OCI-LY7 (cell line): Measurements from ENCODE around the gene OBSL1. TPM values are rescaled to one million over a fixed set of nuclear protein-coding genes. Genes with fewer than 3 reads are reported as not detected.

Experiments used
- BruUV-seq: library from RNA; stranded (reverse); fragments of 400-500 nt; replicated peaks from 2 replicates; lab custom pipeline; 2021; lab: Mats Ljungman, UMichigan
- CTCF ChIA-PET: fragments of 300-600 bp; sonication (Branson Sonifier 250); formaldehyde crosslinking; loops from one replicate; lab custom pipeline; 2022; ENCODE audit warnings: antibody characterized with exemption; ENCODE audit not compliant: unreplicated experiment; lab: Charles Lee
- POLR2A ChIA-PET: fragments of 300-600 bp; sonication (Branson Sonifier 250); formaldehyde crosslinking; loops from one replicate; lab custom pipeline; 2022; ENCODE audit warnings: antibody characterized with exemption; lab: Charles Lee
- DNase-seq: peaks from one replicate; pipeline ENCODE4 v3.0.0-alpha.2; 2015; ENCODE audit warnings: low spot score
- H2AFZ ChIP-seq: fragments of 200-600 bp; sonication (generic), shearing (Covaris generic); 2 replicates; pipeline ENCODE4 v1.6.1; 2014; ENCODE audit warnings: mild to moderate bottlenecking, antibody characterized with exemption, low read length, moderate library complexity
- H3K27ac ChIP-seq: fragments of 200-600 bp; sonication (generic); 2 replicates; pipeline ENCODE4 v1.5.1; 2014; ENCODE audit warnings: mixed run types, low read depth, mild to moderate bottlenecking, moderate library complexity, low read length, inconsistent platforms; ENCODE audit not compliant: poor library complexity, severe bottlenecking
- H3K36me3 ChIP-seq: fragments of 200-600 bp; sonication (generic); 2 replicates; pipeline ENCODE4 v1.6.1; 2014; ENCODE audit warnings: mild to moderate bottlenecking, antibody characterized with exemption, low read length, moderate library complexity, mixed read lengths; ENCODE audit not compliant: insufficient read depth
- H3K4me1 ChIP-seq: fragments of 200-600 bp; sonication (generic); 2 replicates; pipeline ENCODE4 v1.5.1; 2014; ENCODE audit warnings: mild to moderate bottlenecking, low read length; ENCODE audit not compliant: insufficient read depth, poor library complexity, severe bottlenecking
- H3K4me2 ChIP-seq: fragments of 200-600 bp; sonication (generic); 2 replicates; pipeline ENCODE4 v1.6.1; 2014; ENCODE audit warnings: mild to moderate bottlenecking, low read length
- H3K4me3 ChIP-seq: fragments of 200-600 bp; sonication (generic); 2 replicates; pipeline ENCODE4 v1.5.1; 2014; ENCODE audit warnings: mild to moderate bottlenecking, low read depth, low read length; ENCODE audit not compliant: poor library complexity, severe bottlenecking
- H3K79me2 ChIP-seq: fragments of 200-600 bp; sonication (generic); 2 replicates; pipeline ENCODE4 v1.6.1; 2016; ENCODE audit warnings: low read depth, mild to moderate bottlenecking, low read length, moderate library complexity, mixed read lengths; ENCODE audit not compliant: insufficient read depth
- H3K9me2 ChIP-seq: fragments of 200-600 bp; sonication (generic); 2 replicates; pipeline ENCODE4 v1.6.1; 2016; ENCODE audit warnings: mild to moderate bottlenecking, low read length, mixed read lengths; ENCODE audit not compliant: insufficient read depth
- H3K9me3 ChIP-seq: fragments of 200-600 bp; sonication (generic); 2 replicates; pipeline ENCODE4 v1.6.1; 2014; ENCODE audit warnings: mild to moderate bottlenecking, mixed run types, low read length, mixed read lengths
- H4K20me1 ChIP-seq: fragments of 200-600 bp; sonication (generic); 2 replicates; pipeline ENCODE4 v1.6.1; 2014; ENCODE audit warnings: mild to moderate bottlenecking, antibody characterized with exemption, low read length, moderate library complexity, mixed read lengths; ENCODE audit not compliant: insufficient read depth
- EZH2phosphoT487 ChIP-seq: fragments of 200-600 bp; sonication (generic); IDR thresholded peaks from 2 replicates; pipeline ENCODE4 v1.6.1; 2018; ENCODE audit warnings: low read depth, borderline replicate concordance, mild to moderate bottlenecking, mixed run types, antibody characterized with exemption, low read length, moderate library complexity, mixed read lengths
- intact Hi-C: fragments of 100-400 bp; cut with micrococcal nuclease; formaldehyde crosslinking; loops from one replicate; pipeline ENCODE4 v1.10.0; 2022; ENCODE audit not compliant: unreplicated experiment
- total RNA-seq, 2 experiments: library from RNA; depleted of rRNA in 1 of 2; stranded (reverse); fragments of >200 nt in 1 of 2; shearing (Covaris generic) in 1 of 2; gene quantifications; 2 replicates each; pipeline ENCODE4 v1.2.3, GENCODE V29; 2014 to 2022
- TF ChIP-seq, protein P1 (sequence below): fragments of 200-600 bp; sonication (generic); conservative IDR thresholded peaks from 2 replicates; pipeline ENCODE4 v1.5.1; 2014; ENCODE audit warnings: mild to moderate bottlenecking, antibody characterized with exemption, low read length, moderate library complexity, mixed read lengths

The OBSL1 gene
- total RNA-seq, 2 experiments from 2014 or later: 0.25 TPM; not detected in 1

GRCh38 chr2:219520079-219520478 lies 51.3 kb downstream of the OBSL1 start:
- no TSS peak for BruUV-seq
- Histone ChIP-seq H4K20me1 (no peaks in the 10 kb centered on the region), H3K9me3 (no peaks in the 10 kb centered on the region), H2AFZ (no peak overlapping the region), H3K27ac (no peak overlapping the region), H3K4me3 (no peak overlapping the region), H3K79me2 (no peaks in the 10 kb centered on the region), H3K4me1 (no peaks in the 10 kb centered on the region), H3K4me2 (no peak overlapping the region), H3K36me3 (no peaks in the 10 kb centered on the region), H3K9me2 (no peaks in the 10 kb centered on the region)
- no peak for TF ChIP-seq EZH2phosphoT487
- TF ChIP-seq, protein P1, sequence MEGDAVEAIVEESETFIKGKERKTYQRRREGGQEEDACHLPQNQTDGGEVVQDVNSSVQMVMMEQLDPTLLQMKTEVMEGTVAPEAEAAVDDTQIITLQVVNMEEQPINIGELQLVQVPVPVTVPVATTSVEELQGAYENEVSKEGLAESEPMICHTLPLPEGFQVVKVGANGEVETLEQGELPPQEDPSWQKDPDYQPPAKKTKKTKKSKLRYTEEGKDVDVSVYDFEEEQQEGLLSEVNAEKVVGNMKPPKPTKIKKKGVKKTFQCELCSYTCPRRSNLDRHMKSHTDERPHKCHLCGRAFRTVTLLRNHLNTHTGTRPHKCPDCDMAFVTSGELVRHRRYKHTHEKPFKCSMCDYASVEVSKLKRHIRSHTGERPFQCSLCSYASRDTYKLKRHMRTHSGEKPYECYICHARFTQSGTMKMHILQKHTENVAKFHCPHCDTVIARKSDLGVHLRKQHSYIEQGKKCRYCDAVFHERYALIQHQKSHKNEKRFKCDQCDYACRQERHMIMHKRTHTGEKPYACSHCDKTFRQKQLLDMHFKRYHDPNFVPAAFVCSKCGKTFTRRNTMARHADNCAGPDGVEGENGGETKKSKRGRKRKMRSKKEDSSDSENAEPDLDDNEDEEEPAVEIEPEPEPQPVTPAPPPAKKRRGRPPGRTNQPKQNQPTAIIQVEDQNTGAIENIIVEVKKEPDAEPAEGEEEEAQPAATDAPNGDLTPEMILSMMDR: no peak
- CTCF ChIA-PET: interaction anchor here (1.2 to 1.4 kb wide), 2 partner anchors 22 to 57 kb away, joined by 3 to 5 read pairs; partner anchors contain the start of gene GMPPA
- DNase-seq: no peak
- POLR2A ChIA-PET: interaction anchor here (1.3 kb wide), 1 partner anchor 132 kb away, joined by 4 read pairs; the partner anchor contains the start of gene DNPEP
- intact Hi-C loops: no loop called here

GRCh38 chr2:219519526-219519916 lies 51.8 kb downstream of the OBSL1 start:
- DNase-seq: no peak
- Histone ChIP-seq H3K4me1 (no peaks in the 10 kb centered on the region), H2AFZ (no peak overlapping the region), H3K79me2 (no peaks in the 10 kb centered on the region), H3K27ac (no peak overlapping the region), H3K4me2 (no peak overlapping the region), H3K9me2 (no peaks in the 10 kb centered on the region), H3K4me3 (no peak overlapping the region), H3K36me3 (no peaks in the 10 kb centered on the region), H3K9me3 (no peaks in the 10 kb centered on the region), H4K20me1 (no peaks in the 10 kb centered on the region)
- POLR2A ChIA-PET: no interaction called here
- TF ChIP-seq, protein P1: no peak
- CTCF ChIA-PET: no interaction called here
- intact Hi-C loops: no loop called here
- no TSS peak for BruUV-seq

DNA sequence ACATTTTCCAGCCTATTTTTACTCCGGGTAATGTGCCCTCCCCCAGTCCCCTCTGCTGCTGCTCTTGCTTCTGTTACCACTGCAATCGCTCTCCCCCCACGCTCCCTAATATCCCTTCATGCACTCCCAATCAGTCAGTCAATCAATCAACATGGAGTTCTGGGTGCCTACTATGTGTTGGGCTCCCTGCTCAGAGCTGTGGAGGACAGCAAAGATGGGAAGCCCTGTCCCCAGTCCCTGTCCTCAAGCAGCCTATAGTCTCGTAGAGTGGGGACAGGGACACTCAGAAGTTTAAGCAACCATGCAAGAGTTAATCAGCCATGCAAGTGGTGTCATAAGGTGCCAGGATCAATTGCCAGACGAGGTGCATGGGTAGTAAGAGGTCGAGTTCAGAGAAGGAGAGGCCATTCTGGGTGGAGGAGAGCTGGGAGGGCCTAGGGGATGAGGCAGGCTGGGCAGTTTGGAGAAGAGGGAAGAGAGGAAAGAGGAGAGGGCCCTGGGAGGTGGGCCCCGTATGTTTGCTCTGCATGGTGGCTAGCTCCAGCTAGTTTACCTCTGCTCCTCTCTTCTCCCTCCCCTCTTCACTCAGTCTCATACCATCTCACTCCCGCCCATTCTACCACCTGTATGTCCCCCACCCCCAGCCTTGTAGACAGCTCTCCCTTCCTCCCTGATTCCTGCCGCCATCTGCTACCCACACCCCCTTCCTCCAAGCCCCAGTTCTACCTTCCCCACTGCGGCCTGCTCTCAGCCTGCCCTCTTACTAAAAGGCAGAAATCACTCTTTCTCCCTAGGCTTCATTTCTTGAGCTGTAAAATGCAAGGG lies 53.2 kb downstream of the OBSL1 start:
- intact Hi-C loops: no loop called here
- no peak for TF ChIP-seq EZH2phosphoT487
- TF ChIP-seq, protein P1: no peak
- no TSS peak for BruUV-seq
- no peak for DNase-seq
- Histone ChIP-seq H3K79me2 (no peaks in the 10 kb centered on the region), H3K9me2 (no peaks in the 10 kb centered on the region), H3K4me2 (no peak overlapping the region), H3K4me3 (no peak overlapping the region), H3K4me1 (no peaks in the 10 kb centered on the region), H4K20me1 (no peaks in the 10 kb centered on the region), H3K36me3 (no peaks in the 10 kb centered on the region), H3K9me3 (no peaks in the 10 kb centered on the region), H2AFZ (no peak overlapping the region), H3K27ac (no peak overlapping the region)
- ChIA-PET POLR2A (interaction anchor here (0.6 kb wide), 1 partner anchor 42 kb away, joined by 3 read pairs; no protein-coding TSS in a partner anchor), CTCF (no interaction called here)
